ENCODE results near the gene CASZ1. TPM values are rescaled to one million over a fixed set of nuclear protein-coding genes. Genes with fewer than 3 reads are reported as not detected.

The CASZ1 gene
- total RNA-seq, 1 experiment from 2014 or later = 3.9 TPM

- Histone ChIP-seq H2BK15ac (ENCODE audit: low read depth, low read length) (no peak overlapping the region), H3K79me1 (ENCODE audit: insufficient read depth, low read depth, low read length, poor library complexity, severe bottlenecking) (no peaks in the 10 kb centered on the region), H3T11ph (ENCODE audit: low read length) (no peak overlapping the region), H2BK20ac (ENCODE audit: low read depth, low read length, poor library complexity, severe bottlenecking) (no peak overlapping the region), H3K18ac (ENCODE audit: insufficient read length, low read depth, low read length) (no peak overlapping the region), H3K23me2 (ENCODE audit: insufficient read length, low read depth, low read length, poor library complexity, severe bottlenecking) (no peaks in the 10 kb centered on the region), H4K91ac (ENCODE audit: insufficient read length, low read depth, low read length) (no peak overlapping the region), H3K79me2 (ENCODE audit: insufficient read depth, low read length) (no peaks in the 10 kb centered on the region), H2BK5ac (ENCODE audit: insufficient read length, low read length) (no peak overlapping the region), H3K27ac (ENCODE audit: insufficient read length, low read depth, low read length) (no peak overlapping the region), H4K8ac (replicated peaks; ENCODE audit: insufficient read length, low read depth, low read length) (no peak overlapping the region), H2AK5ac (ENCODE audit: insufficient read length, low read length) (no peak overlapping the region), H3K9ac (ENCODE audit: extremely low read depth, insufficient read length, low read length) (no peak overlapping the region), H3K56ac (ENCODE audit: insufficient read length, low read depth, low read length) (no peak overlapping the region), H4K20me1 (ENCODE audit: control insufficient read depth, insufficient read depth, insufficient read length) (no peaks in the 10 kb centered on the region), H3K27me3 (ENCODE audit: insufficient read depth, low read length) (no peaks in the 10 kb centered on the region), H3K23ac (ENCODE audit: insufficient read length, low read depth, low read length) (no peak overlapping the region), H4K5ac (ENCODE audit: insufficient read length, low read depth, low read length) (no peak overlapping the region), H3K9me3 (ENCODE audit: control insufficient read depth, low read depth, low read length) (no peaks in the 10 kb centered on the region), H3K14ac (ENCODE audit: insufficient read depth, low read length) (no peak overlapping the region), H3K4me1 (ENCODE audit: insufficient read depth, low read length) (no peaks in the 10 kb centered on the region), H2AFZ (ENCODE audit: low read length) (no peak overlapping the region), H3K4me2 (ENCODE audit: insufficient read depth, insufficient read length, low read length) (no peak overlapping the region), H2BK120ac (ENCODE audit: low read depth, low read length, poor library complexity, severe bottlenecking) (no peak overlapping the region), H2BK12ac (ENCODE audit: insufficient read length, low read depth, low read length) (no peak overlapping the region), H3K4ac (ENCODE audit: low read depth, low read length) (no peak overlapping the region)
- no peak for DNase-seq
- Mint-ChIP-seq H3K27ac (no peak overlapping the region), H3K4me1 (peaks cover 2 to 6% of the 10 kb centered on the region in 2 experiments; a peak in 1 of 4 replicates), H3K36me3 (ENCODE audit: insufficient read depth in 1 of 3, low read depth in 3 of 3) (no peaks in the 10 kb centered on the region), H3K9me3 (no peaks in the 10 kb centered on the region), H3K27me3 (ENCODE audit: low read depth) (no peaks in the 10 kb centered on the region), H3K4me3 (no peak overlapping the region)
- WGBS (ENCODE audit: extremely low coverage, insufficient read length, low lambda C conversion rate) = 100% methylated on average over 9 of the region's 9 CpGs
- TF ChIP-seq CTCF (conservative IDR thresholded peaks at IDR 0.05) = no peak
These were observed 18.5 kb downstream of the CASZ1 start for GRCh38 chr1:10777749-10778574.

Measured in H9 (cell line).